Activated CD4-positive, alpha-beta memory T cell treated with anti-CD3 and anti-CD28 coated beads, Interleukin-2, amount 10 ng/mL, durations not matched to agents 7 days and 5 days (primary cell): ENCODE data around the gene ZNF638. TPM values are rescaled to one million over a fixed set of nuclear protein-coding genes. Genes with fewer than 3 reads are reported as not detected.

Source experiments
- CTCF ChIA-PET: fragments of 350-600 bp; sonication (Branson Sonifier 250); formaldehyde crosslinking; loops from one replicate; lab custom pipeline; 2021; ENCODE audit warnings: antibody characterized with exemption, inconsistent platforms; lab: Charles Lee
- POLR2A ChIA-PET: fragments of 350-600 bp; sonication (Branson Sonifier 250); formaldehyde crosslinking; loops from one replicate; lab custom pipeline; 2021; ENCODE audit warnings: antibody characterized with exemption; lab: Charles Lee
- DNase-seq: peaks from one replicate; pipeline ENCODE4 v3.0.0-alpha.2; 2020
- H3K27ac Mint-ChIP-seq: one replicate; pipeline ENCODE4 v1.8.0; 2021; ENCODE audit warnings: mild to moderate bottlenecking, mixed read lengths
- H3K27me3 Mint-ChIP-seq: one replicate; pipeline ENCODE4 v1.8.0; 2021; ENCODE audit warnings: mixed read lengths
- H3K36me3 Mint-ChIP-seq: one replicate; pipeline ENCODE4 v1.8.0; 2021; ENCODE audit warnings: low read depth, mixed read lengths
- H3K4me1 Mint-ChIP-seq: one replicate; pipeline ENCODE4 v1.8.0; 2021; ENCODE audit warnings: mixed read lengths
- H3K4me3 Mint-ChIP-seq: one replicate; pipeline ENCODE4 v1.8.0; 2021; ENCODE audit warnings: mild to moderate bottlenecking, mixed read lengths
- H3K9me3 Mint-ChIP-seq: one replicate; pipeline ENCODE4 v1.8.0; 2021; ENCODE audit warnings: mixed read lengths
- total RNA-seq, 2 experiments: library from RNA; stranded (reverse); gene quantifications; one replicate each; pipeline ENCODE4 v1.2.3, GENCODE V29; 2021

ZNF638 gene
- total RNA-seq, 2 experiments from 2014 or later, result 78.6 to 79.3 TPM

DNA sequence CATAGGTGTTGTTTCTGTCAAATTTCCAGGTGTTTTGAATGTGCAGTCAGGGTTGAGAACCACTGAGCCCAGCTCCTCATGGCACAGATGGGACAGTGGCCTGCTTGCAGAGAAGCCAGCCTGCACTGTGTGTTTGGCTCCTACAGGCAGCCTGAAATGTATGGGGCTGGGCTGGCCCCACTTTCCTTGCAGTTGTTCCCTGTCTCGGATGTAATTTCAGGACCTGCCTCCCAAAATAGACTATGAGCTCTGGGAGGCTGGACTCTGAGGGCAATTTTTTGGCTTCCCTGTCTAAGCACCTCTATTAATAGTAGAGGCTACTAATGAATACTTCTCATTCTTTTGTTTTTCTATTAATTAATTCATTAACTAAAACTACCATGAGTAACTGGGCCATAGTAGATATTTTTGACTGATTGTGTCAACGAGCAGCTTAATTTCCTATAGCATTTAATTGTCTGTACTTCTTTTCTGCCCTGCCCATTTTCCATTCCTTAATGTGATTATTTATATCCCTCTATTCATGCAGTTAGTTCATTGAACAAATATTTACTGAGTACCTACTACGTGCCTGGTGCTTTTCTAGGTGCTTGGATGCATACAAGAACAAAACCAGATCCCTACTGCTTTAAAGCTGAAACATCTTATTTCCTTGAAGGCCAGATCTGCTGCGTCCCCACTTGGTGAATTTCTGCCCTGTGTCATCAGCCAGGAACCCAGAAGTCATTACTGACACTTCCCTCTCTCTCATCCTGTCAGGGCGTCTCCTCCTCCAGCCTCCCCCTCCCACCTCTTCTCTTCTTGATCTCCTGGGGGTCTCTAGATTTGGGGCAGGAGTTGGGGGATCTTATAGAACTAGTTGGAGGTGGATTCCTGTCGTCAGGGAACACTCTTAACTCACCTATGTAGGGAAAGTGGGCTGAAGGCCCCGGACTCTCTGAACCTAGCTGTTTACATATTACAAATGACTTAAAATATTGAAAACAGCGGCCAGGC, 138.1 kb downstream of the ZNF638 start:
- no peak overlapping the region for H3K4me3 Mint-ChIP-seq
- H3K27ac Mint-ChIP-seq, result no peak overlapping the region
- DNase-seq, result no peak
- H3K9me3 Mint-ChIP-seq, result no peaks in the 10 kb centered on the region
- POLR2A ChIA-PET, result no interaction called here
- H3K27me3 Mint-ChIP-seq, result peaks cover 41% of the 10 kb centered on the region
- peaks cover 3% of the 10 kb centered on the region for H3K4me1 Mint-ChIP-seq
- CTCF ChIA-PET, result interaction anchor here (0.8 kb wide), 1 partner anchor 40 kb away, joined by 3 read pairs; no protein-coding TSS in a partner anchor
- no peaks in the 10 kb centered on the region for H3K36me3 Mint-ChIP-seq

GRCh38 chr2:71471276-71471675, 139.7 kb downstream of the ZNF638 start:
- H3K4me1 Mint-ChIP-seq, result peaks cover 3% of the 10 kb centered on the region
- H3K27me3 Mint-ChIP-seq, result peaks cover 41% of the 10 kb centered on the region
- CTCF ChIA-PET, result no interaction called here
- POLR2A ChIA-PET, result no interaction called here
- no peak overlapping the region for H3K27ac Mint-ChIP-seq
- H3K36me3 Mint-ChIP-seq, result no peaks in the 10 kb centered on the region
- no peaks in the 10 kb centered on the region for H3K9me3 Mint-ChIP-seq
- no peak for DNase-seq
- no peak overlapping the region for H3K4me3 Mint-ChIP-seq

GRCh38 chr2:71472019-71472418, 140.4 kb downstream of the ZNF638 start:
- Mint-ChIP-seq H3K4me3 (no peak overlapping the region), H3K27me3 (peaks cover 37% of the 10 kb centered on the region), H3K36me3 (no peaks in the 10 kb centered on the region), H3K4me1 (peaks cover 2% of the 10 kb centered on the region), H3K9me3 (no peaks in the 10 kb centered on the region), H3K27ac (no peak overlapping the region)
- ChIA-PET POLR2A (no interaction called here), CTCF (no interaction called here)
- no peak for DNase-seq

DNA sequence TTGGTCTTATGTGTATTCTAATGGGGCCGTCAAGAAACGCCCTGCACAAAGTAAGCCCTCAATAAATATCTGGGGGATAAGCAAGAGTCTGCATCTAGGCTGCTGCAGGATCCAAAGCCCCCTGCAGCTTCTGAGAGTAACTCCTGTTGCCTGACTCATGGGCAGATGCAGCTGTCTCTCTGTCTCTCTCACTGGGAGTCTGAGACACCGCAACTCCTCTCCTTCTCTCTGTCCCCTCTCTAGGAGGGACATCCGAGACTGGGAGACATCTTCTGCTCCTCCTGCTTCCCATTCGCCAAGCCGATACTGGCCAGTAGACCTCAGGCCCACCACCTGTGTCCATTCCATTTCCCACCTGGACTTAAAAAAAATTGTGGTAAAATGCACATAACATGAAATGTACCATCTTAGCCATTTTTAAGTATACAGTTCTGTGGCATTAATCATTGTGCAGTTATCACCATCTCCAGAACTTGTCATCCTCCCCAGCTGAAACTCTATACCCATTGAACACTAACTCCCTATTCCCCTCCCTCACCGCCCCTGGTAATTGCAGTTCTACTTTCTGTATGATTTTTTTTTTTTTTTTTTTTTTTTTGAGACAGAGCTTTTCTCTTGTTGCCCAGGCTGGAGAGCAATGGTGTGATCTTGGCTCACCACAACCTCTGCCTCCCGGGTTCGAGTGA, 141.9 kb downstream of the ZNF638 start:
- ChIA-PET POLR2A (no interaction called here), CTCF (interaction anchor here (1.0 kb wide), 1 partner anchor 14 kb away, joined by 3 read pairs; no protein-coding TSS in a partner anchor)
- peaks cover 22% of the 10 kb centered on the region for H3K27me3 Mint-ChIP-seq
- H3K9me3 Mint-ChIP-seq, result no peaks in the 10 kb centered on the region
- no peaks in the 10 kb centered on the region for H3K4me1 Mint-ChIP-seq
- H3K4me3 Mint-ChIP-seq, result no peak overlapping the region
- no peaks in the 10 kb centered on the region for H3K36me3 Mint-ChIP-seq
- H3K27ac Mint-ChIP-seq, result no peak overlapping the region
- DNase-seq, result no peak

DNA sequence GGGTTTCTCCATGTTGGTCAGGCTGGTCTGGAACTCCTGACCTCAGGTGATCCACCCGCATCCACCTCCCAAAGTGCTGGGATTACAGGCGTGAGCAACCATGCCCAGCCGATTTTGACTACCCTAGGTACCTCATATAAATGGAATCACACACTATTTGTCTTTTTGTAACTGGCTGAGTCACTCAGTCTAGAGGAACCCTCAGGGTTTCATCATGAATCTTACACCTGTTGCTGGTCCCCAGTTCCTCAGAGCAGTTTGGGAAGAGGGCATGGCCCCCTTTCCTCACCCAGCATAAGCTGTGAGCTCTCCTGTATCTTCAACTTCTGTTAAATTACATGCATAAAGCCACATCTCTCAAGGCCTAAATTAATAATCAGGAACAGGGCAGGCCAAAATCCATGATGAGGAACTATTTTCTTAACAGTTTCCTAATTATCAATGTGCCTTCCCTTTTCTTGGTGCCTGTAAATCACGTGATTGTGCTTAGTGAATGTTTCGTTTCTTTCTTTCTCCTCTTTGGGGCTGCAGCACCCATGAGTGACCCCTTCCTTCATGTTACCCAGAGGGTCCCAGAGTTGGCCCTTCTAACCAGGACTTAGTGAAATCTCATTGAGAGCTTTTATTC, 142.6 kb downstream of the ZNF638 start:
- Mint-ChIP-seq H3K4me3 (no peak overlapping the region), H3K27ac (no peak overlapping the region), H3K36me3 (no peaks in the 10 kb centered on the region), H3K27me3 (peaks cover 18% of the 10 kb centered on the region), H3K4me1 (no peaks in the 10 kb centered on the region), H3K9me3 (no peaks in the 10 kb centered on the region)
- ChIA-PET CTCF (interaction anchor here (1.0 kb wide), 1 partner anchor 14 kb away, joined by 3 read pairs; no protein-coding TSS in a partner anchor), POLR2A (no interaction called here)
- DNase-seq, result no peak

GRCh38 chr2:71474744-71475397, 143.3 kb downstream of the ZNF638 start:
- Mint-ChIP-seq H3K36me3 (no peaks in the 10 kb centered on the region), H3K27me3 (peaks cover 18% of the 10 kb centered on the region), H3K9me3 (no peaks in the 10 kb centered on the region), H3K4me3 (no peak overlapping the region), H3K27ac (no peak overlapping the region), H3K4me1 (no peaks in the 10 kb centered on the region)
- ChIA-PET POLR2A (no interaction called here), CTCF (no interaction called here)
- no peak for DNase-seq

DNA sequence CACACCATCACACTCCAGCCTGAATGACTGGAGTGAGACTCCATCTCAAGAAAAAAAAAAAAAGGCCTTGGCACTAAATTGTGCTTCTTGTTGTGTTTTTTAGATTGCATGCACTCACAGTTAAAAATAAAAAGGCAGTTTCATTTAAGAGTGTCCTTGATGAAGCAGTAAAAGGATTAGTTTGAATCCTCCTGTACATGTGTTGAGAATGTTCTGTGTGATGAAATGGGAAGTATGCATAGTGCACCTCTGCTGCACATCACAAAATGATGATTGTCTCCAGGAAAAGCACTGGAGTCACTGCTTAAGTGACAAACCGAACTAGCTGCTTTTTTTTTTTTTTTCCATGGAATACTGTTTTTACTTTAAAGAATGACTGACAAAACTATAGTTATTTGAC, 144.9 kb downstream of the ZNF638 start:
- DNase-seq, result no peak
- POLR2A ChIA-PET, result no interaction called here
- H3K27ac Mint-ChIP-seq, result no peak overlapping the region
- H3K4me3 Mint-ChIP-seq, result no peak overlapping the region
- H3K36me3 Mint-ChIP-seq, result no peaks in the 10 kb centered on the region
- peaks cover 15% of the 10 kb centered on the region for H3K27me3 Mint-ChIP-seq
- no peaks in the 10 kb centered on the region for H3K9me3 Mint-ChIP-seq
- CTCF ChIA-PET, result no interaction called here
- no peaks in the 10 kb centered on the region for H3K4me1 Mint-ChIP-seq

DNA sequence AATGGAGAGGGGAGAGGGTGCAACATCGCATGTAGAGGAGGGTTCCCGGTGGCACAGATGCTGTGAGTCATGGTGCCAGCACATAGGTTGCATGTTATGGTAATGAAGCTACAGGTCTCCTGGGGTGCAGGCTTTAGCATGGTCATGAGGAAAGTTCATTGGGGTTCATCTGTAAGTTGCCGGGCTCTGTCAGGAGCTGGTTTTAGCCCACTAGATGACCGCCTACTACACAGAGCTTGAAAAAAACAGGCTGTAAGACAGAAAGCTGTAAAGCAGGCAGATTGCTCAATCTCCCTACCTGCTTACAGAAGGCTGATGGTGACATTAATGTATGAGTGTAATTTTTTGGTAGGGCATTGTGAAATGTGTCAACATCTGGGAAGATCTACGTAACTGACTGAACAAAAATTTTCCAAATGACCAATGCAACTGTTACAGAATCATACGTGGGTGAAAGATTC, 145.7 kb downstream of the ZNF638 start:
- ChIA-PET CTCF (no interaction called here), POLR2A (no interaction called here)
- DNase-seq, result no peak
- Mint-ChIP-seq H3K27me3 (peaks cover 15% of the 10 kb centered on the region), H3K9me3 (no peaks in the 10 kb centered on the region), H3K36me3 (no peaks in the 10 kb centered on the region), H3K27ac (no peak overlapping the region), H3K4me1 (no peaks in the 10 kb centered on the region), H3K4me3 (no peak overlapping the region)

DNA sequence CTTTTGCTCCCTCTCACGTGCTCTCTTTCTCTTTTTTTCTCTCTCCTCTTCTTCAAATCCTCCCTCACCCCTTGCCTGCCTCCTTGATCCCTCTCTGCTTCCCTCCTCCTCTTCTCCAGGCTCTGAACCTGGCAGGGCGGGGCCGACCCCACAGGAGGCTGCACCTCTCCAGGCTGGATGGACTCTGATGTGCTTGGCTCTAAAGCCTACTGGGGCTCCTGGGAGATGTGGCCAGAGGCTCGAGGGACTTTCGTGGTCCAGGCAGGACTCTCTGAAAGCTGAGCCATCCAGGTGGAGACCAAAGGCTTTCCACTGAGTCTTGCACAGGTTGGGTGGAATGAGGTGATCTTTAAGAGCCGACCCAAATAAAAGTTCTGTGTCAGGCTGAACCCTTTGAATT, 147.2 kb downstream of the ZNF638 start:
- POLR2A ChIA-PET, result no interaction called here
- H3K27ac Mint-ChIP-seq, result no peak overlapping the region

GRCh38 chr2:71479261-71479660, 147.7 kb downstream of the ZNF638 start:
- DNase-seq, result no peak
- Mint-ChIP-seq H3K4me1 (no peaks in the 10 kb centered on the region), H3K9me3 (no peaks in the 10 kb centered on the region), H3K4me3 (no peak overlapping the region), H3K36me3 (no peaks in the 10 kb centered on the region), H3K27ac (no peak overlapping the region), H3K27me3 (peaks cover 7% of the 10 kb centered on the region)
- POLR2A ChIA-PET, result no interaction called here
- CTCF ChIA-PET, result interaction anchor here (0.6 kb wide), 1 partner anchor 148 kb away, joined by 4 read pairs; the partner anchor contains the start of gene ZNF638

More for the DNA sequence above, 147.2 kb downstream of the ZNF638 start:
- CTCF ChIA-PET, result interaction anchor here (1.2 kb wide), 1 partner anchor 18 kb away, joined by 3 read pairs; no protein-coding TSS in a partner anchor
- no peak overlapping the region for H3K4me3 Mint-ChIP-seq
- no peaks in the 10 kb centered on the region for H3K36me3 Mint-ChIP-seq
- DNase-seq, result no peak
- peaks cover 7% of the 10 kb centered on the region for H3K27me3 Mint-ChIP-seq
- H3K9me3 Mint-ChIP-seq, result no peaks in the 10 kb centered on the region
- H3K4me1 Mint-ChIP-seq, result no peaks in the 10 kb centered on the region

- Mint-ChIP-seq H3K4me3 (no peak overlapping the region), H3K36me3 (no peaks in the 10 kb centered on the region), H3K27ac (no peak overlapping the region), H3K27me3 (peaks cover 8% of the 10 kb centered on the region), H3K9me3 (no peaks in the 10 kb centered on the region), H3K4me1 (no peaks in the 10 kb centered on the region)
- ChIA-PET CTCF (no interaction called here), POLR2A (no interaction called here)
- DNase-seq, result no peak
Measured at GRCh38 chr2:71481111-71481510, 149.5 kb downstream of the ZNF638 start.

DNA sequence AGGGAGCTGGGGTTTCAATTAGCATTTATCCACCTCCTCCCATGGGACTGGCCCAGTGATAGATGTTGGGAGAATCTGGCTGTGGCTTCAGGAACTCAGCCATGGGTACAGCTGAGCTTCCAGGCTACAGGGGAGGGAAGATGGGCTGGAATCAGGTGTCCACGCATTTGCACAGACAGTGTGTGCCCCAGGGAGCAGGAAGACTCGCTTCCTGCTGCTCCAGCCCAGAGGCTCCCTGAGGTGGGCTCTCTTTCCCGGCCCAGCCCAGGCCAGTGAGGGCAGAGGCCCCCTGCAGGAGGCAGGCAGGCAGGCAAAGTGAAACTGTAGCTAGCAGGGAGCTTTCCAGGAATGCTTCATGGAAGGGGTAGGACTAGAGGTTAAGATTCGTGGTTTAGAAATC, 150.5 kb downstream of the ZNF638 start:
- Mint-ChIP-seq H3K27me3 (peaks cover 8% of the 10 kb centered on the region), H3K27ac (no peak overlapping the region), H3K4me1 (no peaks in the 10 kb centered on the region), H3K4me3 (no peak overlapping the region), H3K36me3 (no peaks in the 10 kb centered on the region), H3K9me3 (no peaks in the 10 kb centered on the region)
- no peak for DNase-seq
- POLR2A ChIA-PET, result no interaction called here
- CTCF ChIA-PET, result no interaction called here
